22Rv1 (cell line): ENCODE measurements around the gene TNRC6C.
"Not testable (repeated sequence)": the region's sequence is repeated elsewhere in the genome, so short reads cannot be mapped to it uniquely, and the experiment has no call there.

Experiments used
- H3K27ac ChIP-seq: fragments of 450-650 bp; 2 replicates; pipeline ENCODE4 v1.5.1; 2017
- CTCF ChIP-seq: fragments of 450-650 bp; IDR thresholded peaks from 2 replicates; pipeline ENCODE4 v1.5.1; 2017; ENCODE audit warnings: mild to moderate bottlenecking
- ZFX ChIP-seq: fragments of 450-650 bp; IDR thresholded peaks from 2 replicates; pipeline ENCODE4 v1.6.1; 2017; ENCODE audit warnings: antibody characterized with exemption, borderline replicate concordance

The TNRC6C gene

GRCh38 chr17:78111016-78111726 is 152.7 kb downstream of the TNRC6C start:
- TF ChIP-seq CTCF (no peak), ZFX (no peak)

GRCh38 chr17:78111727-78112517 is 153.4 kb downstream of the TNRC6C start:
- H3K27ac ChIP-seq: no peak overlapping the region
- TF ChIP-seq ZFX (no peak), CTCF (no peak)

More at GRCh38 chr17:78111016-78111726, 152.7 kb downstream of the TNRC6C start:
- no peak overlapping the region for H3K27ac ChIP-seq

GRCh38 chr17:78112518-78113471 is 154.3 kb downstream of the TNRC6C start:
- no peak for TF ChIP-seq ZFX
- peak; percentile 98 for TF ChIP-seq CTCF
- no peak overlapping the region for H3K27ac ChIP-seq

- no peak overlapping the region for H3K27ac ChIP-seq
- TF ChIP-seq ZFX: no peak
- TF ChIP-seq CTCF: no peak
Observed at GRCh38 chr17:78113804-78114785, 155.6 kb downstream of the TNRC6C start.

- TF ChIP-seq ZFX: no peak
- H3K27ac ChIP-seq: no peak overlapping the region
Observed at GRCh38 chr17:78114831-78115723, 156.6 kb downstream of the TNRC6C start.

GRCh38 chr17:78115803-78116202 is 157.3 kb downstream of the TNRC6C start:
- H3K27ac ChIP-seq: not testable (repeated sequence)

- TF ChIP-seq CTCF (no peak), ZFX (no peak)
- no peak overlapping the region for H3K27ac ChIP-seq
Observed at GRCh38 chr17:78116411-78116810, 157.9 kb downstream of the TNRC6C start.
